Endothelial cell (in vitro differentiated cells): ENCODE data around the gene MGME1. TPM values are rescaled to one million over a fixed set of nuclear protein-coding genes. Genes with fewer than 3 reads are reported as not detected.
A peak's percentile ranks its signal among the peaks of the same experiment; 100 is the strongest.

ENCODE experiments used
- DNase-seq: peaks from one replicate; pipeline ENCODE4 v3.0.0; 2021; ENCODE audit warnings: low spot score
- H3K27ac Mint-ChIP-seq: one replicate; pipeline ENCODE4 v1.8.0; 2021; ENCODE audit warnings: mixed read lengths, inconsistent platforms; ENCODE audit not compliant: unreplicated experiment
- H3K27me3 Mint-ChIP-seq: one replicate; pipeline ENCODE4 v1.8.0; 2021; ENCODE audit warnings: mild to moderate bottlenecking, moderate library complexity, mixed read lengths, inconsistent platforms; ENCODE audit not compliant: unreplicated experiment
- H3K36me3 Mint-ChIP-seq: one replicate; pipeline ENCODE4 v1.8.0; 2021; ENCODE audit warnings: mild to moderate bottlenecking, low read depth, mixed read lengths, inconsistent platforms; ENCODE audit not compliant: unreplicated experiment
- H3K4me1 Mint-ChIP-seq: one replicate; pipeline ENCODE4 v1.8.0; 2021; ENCODE audit warnings: mild to moderate bottlenecking, mixed read lengths, inconsistent platforms; ENCODE audit not compliant: unreplicated experiment
- H3K4me3 Mint-ChIP-seq: one replicate; pipeline ENCODE4 v1.8.0; 2021; ENCODE audit warnings: mild to moderate bottlenecking, mixed read lengths, inconsistent platforms; ENCODE audit not compliant: unreplicated experiment
- H3K9me3 Mint-ChIP-seq: one replicate; pipeline ENCODE4 v1.8.0; 2021; ENCODE audit warnings: mixed read lengths, inconsistent platforms; ENCODE audit not compliant: unreplicated experiment
- CTCF ChIP-seq: fragments of 200-600 bp; sonication (generic); IDR thresholded peaks from one replicate; pipeline ENCODE4 v1.5.0; 2021; ENCODE audit warnings: antibody characterized with exemption; ENCODE audit not compliant: unreplicated experiment
- total RNA-seq: library from RNA; stranded (reverse); fragmentation: NEBNext Ultra II Directional; extraction: Animal tissue kit (Norgen Biotek cat#: 25700); gene quantifications from one replicate; pipeline ENCODE4 v1.2.1, GENCODE V29; 2021; ENCODE audit not compliant: unreplicated experiment

MGME1 gene
- total RNA-seq, 1 donor from 2014 or later = 17.5 TPM

- H3K9me3 Mint-ChIP-seq = no peaks in the 10 kb centered on the region
- H3K4me1 Mint-ChIP-seq = no peaks in the 10 kb centered on the region
- no peak overlapping the region for H3K4me3 Mint-ChIP-seq
- no peaks in the 10 kb centered on the region for H3K27me3 Mint-ChIP-seq
- H3K27ac Mint-ChIP-seq = no peak overlapping the region
- no peaks in the 10 kb centered on the region for H3K36me3 Mint-ChIP-seq
- no peak for TF ChIP-seq CTCF
- no peak for DNase-seq
Observed at GRCh38 chr20:18030020-18030419, 61.2 kb downstream of the MGME1 start.

- H3K4me3 Mint-ChIP-seq = no peak overlapping the region
- no peak for DNase-seq
- no peak overlapping the region for H3K27ac Mint-ChIP-seq
- H3K36me3 Mint-ChIP-seq = no peaks in the 10 kb centered on the region
- no peaks in the 10 kb centered on the region for H3K27me3 Mint-ChIP-seq
- H3K4me1 Mint-ChIP-seq = no peaks in the 10 kb centered on the region
- no peaks in the 10 kb centered on the region for H3K9me3 Mint-ChIP-seq
- no peak for TF ChIP-seq CTCF
Observed at GRCh38 chr20:18031050-18031449, 62.2 kb downstream of the MGME1 start.

- H3K27me3 Mint-ChIP-seq = no peaks in the 10 kb centered on the region
- TF ChIP-seq CTCF = no peak
- no peak overlapping the region for H3K27ac Mint-ChIP-seq
- no peaks in the 10 kb centered on the region for H3K4me1 Mint-ChIP-seq
- no peak for DNase-seq
- no peaks in the 10 kb centered on the region for H3K36me3 Mint-ChIP-seq
- H3K9me3 Mint-ChIP-seq = no peaks in the 10 kb centered on the region
- H3K4me3 Mint-ChIP-seq = no peak overlapping the region
Observed at GRCh38 chr20:18031888-18032509, 63.2 kb downstream of the MGME1 start.

- TF ChIP-seq CTCF = peak; percentile 35
- Mint-ChIP-seq H3K27me3 (peaks cover 4% of the 10 kb centered on the region), H3K27ac (no peak overlapping the region), H3K36me3 (no peaks in the 10 kb centered on the region), H3K4me1 (no peaks in the 10 kb centered on the region), H3K4me3 (no peak overlapping the region), H3K9me3 (no peaks in the 10 kb centered on the region)
- no peak for DNase-seq
Observed at GRCh38 chr20:18032977-18033892, 64.4 kb downstream of the MGME1 start.

GRCh38 chr20:18034039-18034438 lies 65.2 kb downstream of the MGME1 start:
- no peak overlapping the region for H3K27ac Mint-ChIP-seq
- H3K4me3 Mint-ChIP-seq = no peak overlapping the region
- H3K9me3 Mint-ChIP-seq = no peaks in the 10 kb centered on the region
- no peak for TF ChIP-seq CTCF
- no peaks in the 10 kb centered on the region for H3K36me3 Mint-ChIP-seq
- DNase-seq = no peak
- peaks cover 8% of the 10 kb centered on the region for H3K27me3 Mint-ChIP-seq
- H3K4me1 Mint-ChIP-seq = no peaks in the 10 kb centered on the region
